NCI-H146 treated with DMSO at 0.1 percent for 48 hours (cell line): Measurements from ENCODE around the gene TSHZ2.
A peak's percentile ranks its signal among the peaks of the same experiment; 100 is the strongest.

Source experiments
- DNase-seq: peaks from one replicate; lab custom pipeline; 2025; ENCODE audit not compliant: unreplicated experiment; lab: John Stamatoyannopoulos, UW

The TSHZ2 gene

GRCh38 chr20:53159160-53159559, 187.0 kb downstream of the TSHZ2 start:
- DNase-seq, result no peak

- DNase-seq, result no peak
Observed at GRCh38 chr20:53161073-53161472, 188.9 kb downstream of the TSHZ2 start.

GRCh38 chr20:53161473-53161872, 189.3 kb downstream of the TSHZ2 start:
- DNase-seq, result no peak

- DNase-seq, result peak; percentile 29
Observed at GRCh38 chr20:53162251-53162835, 190.2 kb downstream of the TSHZ2 start.

- DNase-seq, result no peak
Observed at GRCh38 chr20:53163486-53163885, 191.3 kb downstream of the TSHZ2 start.

GRCh38 chr20:53164072-53164471, 191.9 kb downstream of the TSHZ2 start:
- no peak for DNase-seq

- DNase-seq, result no peak
Observed at GRCh38 chr20:53165452-53165851, 193.3 kb downstream of the TSHZ2 start.

GRCh38 chr20:53168491-53168890, 196.3 kb downstream of the TSHZ2 start:
- DNase-seq, result no peak

- DNase-seq, result no peak
Observed at GRCh38 chr20:53170196-53170595, 198.0 kb downstream of the TSHZ2 start.

- no peak for DNase-seq
Observed at GRCh38 chr20:53171065-53171464, 198.9 kb downstream of the TSHZ2 start.

GRCh38 chr20:53174454-53174853, 202.3 kb downstream of the TSHZ2 start:
- DNase-seq, result no peak

- no peak for DNase-seq
Observed at GRCh38 chr20:53175135-53175780, 203.1 kb downstream of the TSHZ2 start.

GRCh38 chr20:53176134-53176533, 204.0 kb downstream of the TSHZ2 start:
- DNase-seq, result peak; percentile 67

- no peak for DNase-seq
Observed at GRCh38 chr20:53177687-53178086, 205.5 kb downstream of the TSHZ2 start.

GRCh38 chr20:53179749-53180148, 207.6 kb downstream of the TSHZ2 start:
- no peak for DNase-seq

GRCh38 chr20:53180928-53181362, 208.8 kb downstream of the TSHZ2 start:
- no peak for DNase-seq

- DNase-seq, result no peak
Observed at GRCh38 chr20:53181866-53182376, 209.8 kb downstream of the TSHZ2 start.

- DNase-seq, result no peak
Observed at GRCh38 chr20:53183181-53183580, 211.0 kb downstream of the TSHZ2 start.

GRCh38 chr20:53186635-53187034, 214.5 kb downstream of the TSHZ2 start:
- DNase-seq, result no peak

- no peak for DNase-seq
Observed at GRCh38 chr20:53187392-53188068, 215.4 kb downstream of the TSHZ2 start.

GRCh38 chr20:53190225-53190624, 218.1 kb downstream of the TSHZ2 start:
- DNase-seq, result no peak

- DNase-seq, result no peak
Observed at GRCh38 chr20:53191957-53192356, 219.8 kb downstream of the TSHZ2 start.
